Measurements from ENCODE around the gene KCNQ1. TPM values are rescaled to one million over a fixed set of nuclear protein-coding genes. Genes with fewer than 3 reads are reported as not detected.

KCNQ1 gene
- total RNA-seq, 2 experiments from 2014 or later = 20.4 to 26.0 TPM

DNA sequence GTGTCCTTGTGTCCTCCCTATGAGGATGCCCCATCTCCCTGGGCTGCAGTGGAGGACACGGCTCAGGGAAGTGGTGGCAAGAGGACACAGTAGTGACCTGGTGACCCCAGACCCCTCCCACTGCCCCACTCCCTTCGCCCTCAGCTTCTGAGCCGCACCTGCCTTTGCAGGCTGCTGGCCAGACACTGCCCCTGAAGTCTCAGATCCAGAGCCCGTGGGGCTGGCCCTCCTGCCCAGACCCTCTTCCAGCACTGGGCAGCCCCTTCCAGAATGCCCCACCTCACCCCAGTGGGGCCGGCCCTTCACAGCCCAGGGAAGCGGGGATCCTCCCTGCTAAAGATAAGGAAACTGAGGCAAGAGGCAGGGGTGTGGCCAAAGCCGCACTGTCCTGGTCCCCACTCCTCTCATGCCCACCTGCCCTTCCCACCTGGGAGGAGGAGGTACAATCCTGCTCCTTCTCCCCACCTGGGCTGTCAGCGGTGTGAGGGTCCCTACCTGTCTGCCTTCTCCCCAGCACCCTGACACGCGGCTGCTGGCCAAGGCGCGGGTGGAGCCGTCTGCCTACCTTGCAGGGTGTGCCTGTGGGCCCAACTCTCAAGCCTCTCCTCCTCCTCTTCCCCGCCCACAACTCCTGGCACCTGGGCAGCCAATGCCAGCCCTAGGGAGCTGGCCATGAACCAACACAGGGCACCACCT, 17.8 kb upstream of the KCNQ1 start:
- ATAC-seq = no peak
- no peaks in the 10 kb centered on the region for H3K36me3 Mint-ChIP-seq (ENCODE audit: low read depth)
- H3K27me3 Mint-ChIP-seq (ENCODE audit: low read depth) = no peaks in the 10 kb centered on the region
- no peaks in the 10 kb centered on the region for H3K4me1 Mint-ChIP-seq (ENCODE audit: low read depth)
- no peak overlapping the region for H3K4me3 Mint-ChIP-seq
- no peak for DNase-seq
- ChIA-PET CTCF (interaction anchor here (0.8 to 6.0 kb wide), 8 partner anchors 40 to 466 kb away, joined by 3 to 76 read pairs (median 6); no protein-coding TSS in a partner anchor), POLR2A (no interaction called here)
- no peaks in the 10 kb centered on the region for H3K9me3 Mint-ChIP-seq (ENCODE audit: insufficient read depth)
- no peak overlapping the region for H3K27ac Mint-ChIP-seq

DNA sequence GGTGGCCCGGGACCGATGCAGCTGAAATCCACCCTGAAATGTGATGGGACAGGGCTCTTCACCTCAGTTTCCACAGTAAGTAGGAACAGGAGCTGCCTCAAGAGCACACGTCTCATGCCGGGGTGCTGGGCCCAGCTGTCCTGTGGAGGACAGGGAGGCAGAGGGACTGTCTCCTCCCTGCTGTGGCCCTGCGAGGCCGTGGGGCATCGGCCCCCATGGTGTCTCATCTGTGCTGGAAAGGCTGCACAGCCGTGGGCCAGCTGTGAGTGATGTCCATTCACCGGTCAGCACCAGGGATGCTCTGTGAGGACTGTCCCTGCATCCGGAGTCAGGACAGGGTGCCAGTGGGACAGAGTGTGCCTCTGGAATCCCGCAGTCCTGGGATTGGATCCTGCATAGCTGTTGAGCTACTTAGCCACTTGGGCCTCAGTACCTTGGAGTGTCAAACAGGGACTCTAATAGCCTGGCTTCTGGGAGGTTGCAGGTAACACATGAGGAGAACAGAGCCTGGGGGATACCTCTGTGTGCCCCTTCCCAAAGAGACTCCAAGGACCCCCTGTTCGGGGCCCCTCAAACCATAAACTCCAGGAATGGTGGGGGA, 17.0 kb upstream of the KCNQ1 start:
- no peak overlapping the region for H3K27ac Mint-ChIP-seq
- H3K27me3 Mint-ChIP-seq (ENCODE audit: low read depth) = no peaks in the 10 kb centered on the region
- no peaks in the 10 kb centered on the region for H3K4me1 Mint-ChIP-seq (ENCODE audit: low read depth)
- CTCF ChIA-PET = interaction anchor here (0.8 to 6.0 kb wide), 7 partner anchors 41 to 465 kb away, joined by 3 to 76 read pairs (median 8); no protein-coding TSS in a partner anchor
- no peaks in the 10 kb centered on the region for H3K9me3 Mint-ChIP-seq (ENCODE audit: insufficient read depth)
- no peak overlapping the region for H3K4me3 Mint-ChIP-seq
- no peaks in the 10 kb centered on the region for H3K36me3 Mint-ChIP-seq (ENCODE audit: low read depth)
- ATAC-seq (peak; percentile 7), DNase-seq (no peak)
- POLR2A ChIA-PET = no interaction called here

DNA sequence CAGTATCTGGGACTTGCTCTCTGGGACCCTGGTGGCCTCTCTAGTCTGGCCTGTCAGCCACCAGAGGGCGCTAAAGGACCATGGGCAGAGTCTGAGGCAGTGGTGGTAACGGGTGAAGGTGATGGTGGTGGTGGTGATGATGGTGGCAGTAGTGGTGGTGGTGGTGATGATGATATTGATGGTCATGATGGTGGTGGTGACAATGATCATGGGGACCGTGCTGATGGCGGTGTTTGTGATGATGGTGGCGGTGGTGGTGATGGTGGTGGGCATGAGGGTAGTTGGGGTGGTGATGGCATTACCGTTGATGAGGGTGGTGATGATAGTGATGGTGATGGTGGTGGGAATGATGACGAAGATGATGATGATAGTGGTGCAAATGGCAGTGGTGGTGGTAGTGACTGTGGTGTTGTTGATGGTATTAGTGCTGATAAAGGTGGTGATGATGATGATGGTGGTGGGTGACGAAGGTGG, 16.4 kb upstream of the KCNQ1 start:
- Mint-ChIP-seq H3K4me1 (ENCODE audit: low read depth) (no peaks in the 10 kb centered on the region), H3K27me3 (ENCODE audit: low read depth) (no peaks in the 10 kb centered on the region), H3K9me3 (ENCODE audit: insufficient read depth) (no peaks in the 10 kb centered on the region), H3K36me3 (ENCODE audit: low read depth) (no peaks in the 10 kb centered on the region), H3K27ac (no peak overlapping the region), H3K4me3 (no peak overlapping the region)
- ChIA-PET CTCF (interaction anchor here (1.0 to 6.0 kb wide), 5 partner anchors 103 to 464 kb away, joined by 3 to 76 read pairs (median 5); no protein-coding TSS in a partner anchor), POLR2A (no interaction called here)
- peak; percentile 78 for DNase-seq
- peak; percentile 86 for ATAC-seq

DNA sequence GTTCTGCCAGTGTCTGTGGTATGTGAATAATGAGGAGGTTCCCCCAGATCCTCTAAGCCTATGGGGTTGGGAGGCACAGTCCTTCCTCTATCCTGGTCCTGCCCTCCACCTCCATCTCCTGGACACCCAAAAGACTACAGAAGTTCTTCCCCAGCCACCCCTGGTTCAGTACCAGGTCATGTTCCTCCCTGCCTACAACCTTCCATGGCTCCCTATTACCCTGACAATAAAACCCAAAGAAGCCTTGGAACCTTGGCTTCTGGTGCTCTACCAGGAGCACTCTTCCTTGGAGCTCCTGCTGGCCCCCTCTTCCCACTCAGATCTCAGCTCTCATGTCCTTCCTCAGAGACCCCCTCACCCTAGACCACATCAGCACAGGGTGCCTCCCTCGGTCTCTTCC, 13.4 kb upstream of the KCNQ1 start:
- CTCF ChIA-PET = interaction anchor here (1.1 kb wide), 1 partner anchor 456 kb away, joined by 3 read pairs; no protein-coding TSS in a partner anchor
- Mint-ChIP-seq H3K36me3 (ENCODE audit: low read depth) (no peaks in the 10 kb centered on the region), H3K9me3 (ENCODE audit: insufficient read depth) (no peaks in the 10 kb centered on the region), H3K4me1 (ENCODE audit: low read depth) (no peaks in the 10 kb centered on the region), H3K4me3 (no peak overlapping the region), H3K27me3 (ENCODE audit: low read depth) (no peaks in the 10 kb centered on the region), H3K27ac (no peak overlapping the region)
- DNase-seq (no peak), ATAC-seq (no peak)
- POLR2A ChIA-PET = no interaction called here

DNA sequence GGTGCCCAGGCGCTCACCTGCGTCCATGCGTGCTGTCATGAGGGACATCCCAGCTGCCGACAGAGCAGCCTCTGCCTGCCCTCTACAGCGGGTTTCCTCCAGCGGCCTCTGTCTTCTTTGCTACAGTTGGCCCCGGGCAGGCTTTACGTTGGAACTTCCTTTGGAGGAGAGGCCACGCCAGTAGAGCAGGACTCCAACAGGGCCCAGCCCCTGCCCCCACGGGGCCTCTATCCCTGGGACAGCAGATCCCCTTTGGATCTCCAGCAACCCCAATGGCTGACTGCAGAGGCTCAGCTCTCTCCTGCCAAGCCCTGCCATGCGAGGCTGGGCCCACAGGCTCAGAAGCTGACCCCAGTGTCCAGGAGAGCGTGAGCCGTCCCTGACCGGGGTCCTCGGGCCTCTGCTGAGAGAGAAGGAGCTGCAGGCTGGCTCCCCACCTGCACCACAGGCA, 12.6 kb upstream of the KCNQ1 start:
- H3K9me3 Mint-ChIP-seq (ENCODE audit: insufficient read depth) = no peaks in the 10 kb centered on the region
- DNase-seq (no peak), ATAC-seq (no peak)
- no peaks in the 10 kb centered on the region for H3K27me3 Mint-ChIP-seq (ENCODE audit: low read depth)
- H3K27ac Mint-ChIP-seq = no peak overlapping the region
- no peaks in the 10 kb centered on the region for H3K4me1 Mint-ChIP-seq (ENCODE audit: low read depth)
- ChIA-PET POLR2A (no interaction called here), CTCF (interaction anchor here (1.1 kb wide), 1 partner anchor 456 kb away, joined by 3 read pairs; no protein-coding TSS in a partner anchor)
- no peak overlapping the region for H3K4me3 Mint-ChIP-seq
- no peaks in the 10 kb centered on the region for H3K36me3 Mint-ChIP-seq (ENCODE audit: low read depth)

DNA sequence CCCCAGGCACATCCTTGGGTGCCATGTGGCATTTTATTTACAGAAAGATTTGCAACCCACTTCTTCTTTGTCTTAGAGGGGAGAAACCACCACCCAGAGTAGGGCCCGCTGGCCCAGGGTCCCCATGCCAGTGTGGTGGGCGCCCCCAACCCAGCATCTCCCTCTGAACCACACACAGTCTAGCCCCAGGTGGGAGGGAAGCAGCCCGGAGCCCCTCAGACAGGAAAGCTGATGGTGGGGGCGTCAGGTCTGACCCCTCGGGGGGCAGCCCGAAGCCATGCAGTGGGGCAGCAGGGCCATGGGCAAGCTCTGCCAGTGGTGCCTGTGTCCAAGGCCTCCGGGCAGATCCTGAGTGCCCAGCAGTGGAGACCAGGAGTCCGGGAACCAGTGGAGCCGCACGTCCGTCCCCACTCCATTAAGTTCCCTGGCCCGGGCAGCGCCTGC, 12.2 kb upstream of the KCNQ1 start:
- H3K9me3 Mint-ChIP-seq (ENCODE audit: insufficient read depth) = no peaks in the 10 kb centered on the region
- POLR2A ChIA-PET = no interaction called here

DNA sequence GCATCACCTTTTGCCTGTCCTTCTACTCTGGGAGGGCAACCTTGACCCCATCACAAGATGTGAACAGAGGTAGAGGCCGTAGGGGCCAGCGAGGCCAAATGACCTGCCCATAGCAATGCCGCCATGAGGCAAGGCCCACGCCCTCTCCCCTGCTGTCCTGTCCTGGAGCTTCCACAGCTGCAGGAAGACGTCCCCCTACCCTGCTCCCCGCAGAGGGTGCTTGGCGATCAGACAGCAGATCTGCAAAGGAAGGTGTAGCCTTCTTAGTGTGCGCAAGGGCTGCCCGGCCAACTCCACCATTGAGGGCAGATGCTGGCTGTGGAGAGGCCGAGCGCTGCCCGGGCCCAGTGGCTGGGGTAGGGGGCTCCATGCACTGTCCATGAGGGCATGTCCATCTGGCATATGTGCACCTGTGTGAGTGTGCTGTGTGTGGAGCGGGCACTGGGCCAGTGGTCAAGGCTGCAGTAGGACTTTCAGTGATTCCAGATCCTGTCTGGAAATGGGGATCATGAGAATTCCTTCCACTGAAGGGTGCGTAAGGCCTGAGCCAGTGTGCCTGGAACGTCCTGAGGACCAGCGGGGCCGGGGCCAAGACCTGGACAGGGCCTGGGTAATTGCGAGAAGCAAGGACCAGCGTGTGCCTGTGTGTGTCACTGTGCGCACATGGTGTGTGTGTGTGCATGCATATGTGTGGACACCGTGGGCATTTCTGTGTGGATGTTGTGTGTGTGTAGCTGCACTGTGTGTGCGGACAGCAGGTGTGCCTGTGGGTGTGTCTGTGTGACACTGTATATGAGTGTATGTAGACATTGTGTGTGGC, 11.5 kb upstream of the KCNQ1 start:
- ChIA-PET POLR2A (no interaction called here), CTCF (no interaction called here)
- Mint-ChIP-seq H3K27me3 (ENCODE audit: low read depth) (peaks cover 2% of the 10 kb centered on the region), H3K4me3 (no peak overlapping the region), H3K4me1 (ENCODE audit: low read depth) (no peaks in the 10 kb centered on the region), H3K9me3 (ENCODE audit: insufficient read depth) (no peaks in the 10 kb centered on the region), H3K27ac (no peak overlapping the region), H3K36me3 (ENCODE audit: low read depth) (no peaks in the 10 kb centered on the region)
- no peak for ATAC-seq
- no peak for DNase-seq

More for the DNA sequence above, 12.2 kb upstream of the KCNQ1 start:
- DNase-seq = no peak
- no peak for ATAC-seq
- no peaks in the 10 kb centered on the region for H3K4me1 Mint-ChIP-seq (ENCODE audit: low read depth)
- H3K36me3 Mint-ChIP-seq (ENCODE audit: low read depth) = no peaks in the 10 kb centered on the region
- H3K4me3 Mint-ChIP-seq = no peak overlapping the region
- no peak overlapping the region for H3K27ac Mint-ChIP-seq
- CTCF ChIA-PET = no interaction called here
- no peaks in the 10 kb centered on the region for H3K27me3 Mint-ChIP-seq (ENCODE audit: low read depth)

DNA sequence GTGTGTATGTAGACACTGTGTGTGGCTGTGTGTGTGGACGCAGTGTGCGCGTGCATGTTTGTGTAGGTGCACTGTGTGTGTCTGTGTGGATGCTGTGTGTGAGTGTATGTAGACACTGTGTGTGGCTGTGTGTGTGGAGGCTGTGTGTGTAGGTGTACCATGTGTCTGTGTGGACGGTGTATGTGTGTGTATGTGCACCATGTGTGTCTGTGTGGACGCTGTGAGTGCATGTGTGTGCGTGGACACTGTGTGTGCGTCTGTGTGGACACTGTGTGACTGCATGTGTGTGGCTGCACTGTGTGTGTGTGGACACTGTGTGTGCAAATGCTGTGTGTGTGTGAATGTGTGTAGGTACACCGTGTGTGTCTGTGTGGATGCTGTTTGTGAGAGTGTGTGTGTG, 10.8 kb upstream of the KCNQ1 start:
- ChIA-PET POLR2A (no interaction called here), CTCF (no interaction called here)
- H3K36me3 Mint-ChIP-seq (ENCODE audit: low read depth) = no peaks in the 10 kb centered on the region
- no peak overlapping the region for H3K27ac Mint-ChIP-seq
- ATAC-seq (no peak), DNase-seq (no peak)
- peaks cover 7% of the 10 kb centered on the region for H3K27me3 Mint-ChIP-seq (ENCODE audit: low read depth)
- no peaks in the 10 kb centered on the region for H3K9me3 Mint-ChIP-seq (ENCODE audit: insufficient read depth)
- no peaks in the 10 kb centered on the region for H3K4me1 Mint-ChIP-seq (ENCODE audit: low read depth)
- H3K4me3 Mint-ChIP-seq = no peak overlapping the region

DNA sequence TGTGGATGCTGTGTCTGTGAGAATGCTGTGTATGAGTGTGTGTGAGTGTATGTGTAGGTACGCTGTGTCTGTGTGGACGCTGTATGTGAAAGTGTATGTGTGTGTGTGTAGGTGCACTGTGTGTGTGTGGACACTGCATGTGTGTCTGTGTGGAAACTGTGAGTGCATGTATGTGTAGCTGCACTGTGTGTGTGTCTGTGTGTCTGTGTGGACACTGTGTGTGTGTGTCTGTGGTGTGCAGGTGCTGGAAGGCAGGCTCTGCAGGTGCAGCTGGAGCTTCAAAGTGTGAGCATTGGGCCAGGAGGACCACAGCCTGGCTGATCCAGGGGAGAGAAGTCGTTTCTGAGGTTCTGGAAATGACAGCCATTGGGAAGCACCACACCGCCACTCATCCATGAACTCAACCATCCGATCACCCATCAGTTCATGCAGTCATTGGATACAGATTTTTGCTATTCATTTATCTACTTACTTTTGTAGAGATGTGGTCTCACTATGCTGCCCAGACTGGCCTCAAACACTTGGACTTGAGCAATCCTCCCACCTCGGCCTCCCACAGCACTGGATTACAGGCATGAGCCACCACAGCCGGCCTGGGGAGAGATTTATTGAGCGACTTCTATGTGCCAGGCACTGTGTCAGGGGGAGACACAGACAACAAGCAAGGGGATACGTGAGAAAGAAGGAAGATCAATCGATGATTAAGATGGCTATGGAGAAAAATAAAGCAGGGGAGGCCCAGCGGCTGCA, 10.1 kb upstream of the KCNQ1 start:
- no peak for DNase-seq
- POLR2A ChIA-PET = no interaction called here
- H3K27me3 Mint-ChIP-seq (ENCODE audit: low read depth) = peaks cover 9% of the 10 kb centered on the region
- H3K9me3 Mint-ChIP-seq (ENCODE audit: insufficient read depth) = no peaks in the 10 kb centered on the region
- H3K4me3 Mint-ChIP-seq = no peak overlapping the region
- no peak for ATAC-seq
- CTCF ChIA-PET = no interaction called here
- H3K27ac Mint-ChIP-seq = no peak overlapping the region
- no peaks in the 10 kb centered on the region for H3K4me1 Mint-ChIP-seq (ENCODE audit: low read depth)
- no peaks in the 10 kb centered on the region for H3K36me3 Mint-ChIP-seq (ENCODE audit: low read depth)

DNA sequence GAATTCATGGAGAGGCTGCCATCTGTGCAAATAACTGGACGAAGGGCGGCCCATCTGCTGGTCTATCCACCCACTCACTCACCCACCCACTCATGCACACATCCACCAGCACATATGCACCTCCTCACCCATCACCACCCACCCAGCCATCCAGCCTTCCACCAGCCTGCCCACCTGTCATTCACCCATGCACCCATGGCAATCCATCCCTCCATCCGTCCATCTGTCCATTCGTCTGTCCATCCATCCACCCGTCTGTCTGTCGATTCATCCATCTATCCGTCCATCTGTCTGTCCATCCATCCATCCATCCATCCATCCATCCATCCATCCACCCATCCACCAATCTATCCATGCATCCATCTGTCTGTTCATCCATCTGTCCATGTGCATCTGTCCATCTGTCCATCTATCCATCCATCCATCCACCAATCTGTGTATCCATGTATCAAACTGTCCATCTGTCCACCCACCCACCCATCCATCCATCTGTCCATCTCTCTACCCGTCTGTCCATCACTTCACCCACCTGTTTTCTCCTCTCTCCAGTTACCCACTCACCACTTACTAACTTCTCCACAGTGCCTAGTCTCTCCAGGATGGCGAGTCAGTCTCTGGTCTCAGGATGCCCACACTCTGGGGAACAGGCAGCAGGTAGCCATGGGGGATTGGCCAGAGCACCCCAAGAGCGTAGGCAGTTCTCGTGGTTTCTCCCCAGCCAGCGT, 9.4 kb upstream of the KCNQ1 start:
- ATAC-seq (no peak), DNase-seq (no peak)
- H3K4me1 Mint-ChIP-seq (ENCODE audit: low read depth) = peaks cover 1% of the 10 kb centered on the region
- no peak overlapping the region for H3K27ac Mint-ChIP-seq
- H3K9me3 Mint-ChIP-seq (ENCODE audit: insufficient read depth) = no peaks in the 10 kb centered on the region
- H3K4me3 Mint-ChIP-seq = no peak overlapping the region
- peaks cover 13% of the 10 kb centered on the region for H3K27me3 Mint-ChIP-seq (ENCODE audit: low read depth)
- CTCF ChIA-PET = no interaction called here
- POLR2A ChIA-PET = no interaction called here
- no peaks in the 10 kb centered on the region for H3K36me3 Mint-ChIP-seq (ENCODE audit: low read depth)

DNA sequence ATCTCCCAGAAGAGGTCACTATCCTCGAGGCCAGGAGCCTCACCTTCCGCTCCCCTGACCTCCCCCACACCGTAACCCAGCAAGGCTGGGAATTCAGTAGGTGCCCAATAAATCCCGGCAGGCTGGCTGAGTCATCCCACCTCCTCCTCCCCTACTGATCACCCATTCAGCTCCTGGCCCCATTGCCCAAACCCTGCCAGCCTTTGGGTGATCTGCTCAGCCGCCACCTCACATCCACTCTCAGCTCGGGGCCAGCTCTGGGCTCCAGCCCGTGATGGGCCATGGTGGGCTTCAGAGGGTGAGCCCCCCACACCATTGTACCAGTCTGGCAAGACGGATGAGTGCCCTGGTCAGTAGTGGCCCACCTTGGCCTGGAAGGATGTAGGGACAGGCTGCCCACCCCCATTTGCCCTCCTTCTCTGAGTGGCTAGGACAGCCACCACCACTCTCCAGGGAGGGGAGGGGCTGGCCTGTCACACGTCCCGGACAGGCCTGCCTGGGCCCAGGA, 8.7 kb upstream of the KCNQ1 start:
- DNase-seq (no peak), ATAC-seq (no peak)
- Mint-ChIP-seq H3K27me3 (ENCODE audit: low read depth) (peaks cover 13% of the 10 kb centered on the region), H3K27ac (no peak overlapping the region), H3K4me1 (ENCODE audit: low read depth) (peaks cover 7% of the 10 kb centered on the region), H3K4me3 (no peak overlapping the region), H3K36me3 (ENCODE audit: low read depth) (no peaks in the 10 kb centered on the region), H3K9me3 (ENCODE audit: insufficient read depth) (no peaks in the 10 kb centered on the region)
- POLR2A ChIA-PET = no interaction called here
- CTCF ChIA-PET = interaction anchor here (1.6 kb wide), 1 partner anchor 96 kb away, joined by 11 read pairs; no protein-coding TSS in a partner anchor
